KMS-11 (cell line): Measurements from ENCODE around the gene PRR4.

ENCODE experiments used
- H2AFZ ChIP-seq: fragments of 200-600 bp; sonication (generic); 2 replicates; pipeline ENCODE4 v1.6.1; 2016; ENCODE audit warnings: antibody characterized with exemption, mixed run types, low read depth
- H3K27ac ChIP-seq: fragments of 200-600 bp; sonication (generic); 2 replicates; pipeline ENCODE4 v1.6.1; 2016; ENCODE audit warnings: mild to moderate bottlenecking, mixed run types
- H3K27me3 ChIP-seq: fragments of 200-600 bp; sonication (generic); 2 replicates; pipeline ENCODE4 v1.6.1; 2017; ENCODE audit warnings: mild to moderate bottlenecking, low read depth, mixed run types, moderate library complexity; ENCODE audit not compliant: insufficient read depth
- H3K36me3 ChIP-seq: fragments of 200-600 bp; sonication (generic); 2 replicates; pipeline ENCODE4 v1.6.1; 2017; ENCODE audit warnings: mild to moderate bottlenecking, mixed run types; ENCODE audit not compliant: insufficient read depth
- H3K4me1 ChIP-seq: fragments of 200-600 bp; sonication (generic); 2 replicates; pipeline ENCODE4 v1.6.1; 2016; ENCODE audit warnings: mild to moderate bottlenecking, low read depth, mixed run types; ENCODE audit not compliant: poor library complexity, severe bottlenecking
- H3K4me2 ChIP-seq: fragments of 200-600 bp; sonication (generic); 2 replicates; pipeline ENCODE4 v1.7.0; 2016; ENCODE audit warnings: mild to moderate bottlenecking, mixed run types
- H3K4me3 ChIP-seq: fragments of 200-600 bp; sonication (generic); IDR thresholded peaks from 2 replicates; pipeline ENCODE4 v1.6.1; 2017; ENCODE audit warnings: low read depth, low read length, mixed read lengths; ENCODE audit not compliant: insufficient read depth
- H3K79me2 ChIP-seq: fragments of 200-600 bp; sonication (generic); 2 replicates; pipeline ENCODE4 v1.6.1; 2016; ENCODE audit warnings: low read depth, mixed run types; ENCODE audit not compliant: insufficient read depth
- H3K9ac ChIP-seq: fragments of 200-600 bp; sonication (generic); 2 replicates; pipeline ENCODE4 v1.6.1; 2016; ENCODE audit warnings: mild to moderate bottlenecking, mixed run types
- H4K20me1 ChIP-seq: fragments of 200-600 bp; sonication (generic); 2 replicates; pipeline ENCODE4 v1.6.1; 2016; ENCODE audit warnings: mild to moderate bottlenecking, mixed run types; ENCODE audit not compliant: insufficient read depth
- TF ChIP-seq, protein P1 (sequence below): fragments of 200-600 bp; sonication (generic); conservative IDR thresholded peaks from 2 replicates; pipeline ENCODE4 v1.6.1; 2017; ENCODE audit warnings: low read depth, mild to moderate bottlenecking, antibody characterized with exemption, low read length, moderate library complexity, mixed read lengths

The PRR4 gene

DNA sequence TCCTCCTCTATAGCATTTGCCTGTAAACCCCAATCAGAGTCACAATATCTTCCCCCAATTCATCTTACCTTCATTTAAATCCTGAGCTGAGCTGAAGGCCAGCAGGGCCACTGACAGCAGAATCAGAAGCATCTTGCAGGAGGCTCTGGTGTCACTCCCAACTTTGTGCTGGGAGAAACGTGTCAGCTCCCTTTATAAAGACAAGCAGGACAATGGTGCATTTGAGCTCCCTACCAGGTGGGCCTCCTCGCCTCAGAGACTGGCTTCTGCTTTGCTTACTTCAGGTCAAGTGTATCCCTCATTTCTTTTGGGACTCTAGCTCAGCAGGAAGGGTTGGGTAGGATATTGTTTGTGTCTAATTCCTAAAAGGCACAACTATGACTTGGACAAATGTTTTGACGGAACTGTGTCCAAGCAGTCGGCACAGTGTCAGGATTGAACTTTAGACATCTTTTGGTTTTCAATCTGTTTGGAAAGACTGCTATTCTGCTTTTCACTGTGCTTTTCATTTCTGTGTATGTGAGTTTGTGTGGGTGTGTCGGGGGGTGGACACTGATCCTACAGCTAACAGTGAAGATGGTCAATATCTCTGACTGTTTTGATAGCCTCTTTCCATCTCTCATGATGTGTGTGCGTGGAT is 34.9 kb upstream of the PRR4 start, which contains the start of gene PRH1:
Gene PRH1 (minus strand): TSS at position 170 of the 640 bp plus-strand sequence. CDS start 38 bp downstream, at position 132.
- Histone ChIP-seq H3K4me3 (no peak within 1 kb of the TSS), H3K36me3 (no peaks in the 10 kb centered on the region), H2AFZ (no peak within 1 kb of the TSS), H3K27me3 (no peaks in the 10 kb centered on the region), H3K4me1 (no peaks in the 10 kb centered on the region), H3K9ac (no peak within 1 kb of the TSS), H3K27ac (no peak within 1 kb of the TSS), H4K20me1 (no peaks in the 10 kb centered on the region), H3K4me2 (no peak within 1 kb of the TSS), H3K79me2 (no peaks in the 10 kb centered on the region)
- TF ChIP-seq, protein P1, sequence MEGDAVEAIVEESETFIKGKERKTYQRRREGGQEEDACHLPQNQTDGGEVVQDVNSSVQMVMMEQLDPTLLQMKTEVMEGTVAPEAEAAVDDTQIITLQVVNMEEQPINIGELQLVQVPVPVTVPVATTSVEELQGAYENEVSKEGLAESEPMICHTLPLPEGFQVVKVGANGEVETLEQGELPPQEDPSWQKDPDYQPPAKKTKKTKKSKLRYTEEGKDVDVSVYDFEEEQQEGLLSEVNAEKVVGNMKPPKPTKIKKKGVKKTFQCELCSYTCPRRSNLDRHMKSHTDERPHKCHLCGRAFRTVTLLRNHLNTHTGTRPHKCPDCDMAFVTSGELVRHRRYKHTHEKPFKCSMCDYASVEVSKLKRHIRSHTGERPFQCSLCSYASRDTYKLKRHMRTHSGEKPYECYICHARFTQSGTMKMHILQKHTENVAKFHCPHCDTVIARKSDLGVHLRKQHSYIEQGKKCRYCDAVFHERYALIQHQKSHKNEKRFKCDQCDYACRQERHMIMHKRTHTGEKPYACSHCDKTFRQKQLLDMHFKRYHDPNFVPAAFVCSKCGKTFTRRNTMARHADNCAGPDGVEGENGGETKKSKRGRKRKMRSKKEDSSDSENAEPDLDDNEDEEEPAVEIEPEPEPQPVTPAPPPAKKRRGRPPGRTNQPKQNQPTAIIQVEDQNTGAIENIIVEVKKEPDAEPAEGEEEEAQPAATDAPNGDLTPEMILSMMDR, result no peak

DNA sequence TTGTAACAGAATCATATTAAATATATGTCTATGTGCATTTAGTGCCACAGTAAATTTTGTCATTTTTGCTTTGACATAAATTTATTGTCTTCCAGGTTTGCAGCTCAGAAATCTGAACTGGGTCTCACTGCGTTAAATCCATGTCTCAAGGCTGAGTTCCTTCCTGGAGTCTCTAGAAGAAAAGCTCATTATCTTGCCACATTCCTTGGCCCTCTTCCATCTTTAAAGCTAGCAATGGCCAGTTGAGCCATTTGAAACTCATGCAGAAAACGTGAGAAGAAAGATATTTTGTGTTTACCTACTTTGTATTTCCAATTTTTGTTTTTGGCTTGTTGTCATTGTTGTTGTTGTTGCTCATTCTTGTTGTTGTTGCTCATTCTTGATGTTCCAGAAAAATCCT is 24.1 kb upstream of the PRR4 start:
- Histone ChIP-seq H3K9ac (no peak overlapping the region), H3K4me1 (no peaks in the 10 kb centered on the region), H3K79me2 (no peaks in the 10 kb centered on the region), H3K27ac (no peak overlapping the region), H3K36me3 (no peaks in the 10 kb centered on the region), H3K27me3 (no peaks in the 10 kb centered on the region), H3K4me3 (no peak overlapping the region), H3K4me2 (no peak overlapping the region), H4K20me1 (no peaks in the 10 kb centered on the region), H2AFZ (no peak overlapping the region)
- TF ChIP-seq, protein P1, result no peak

- no peak overlapping the region for H3K9ac ChIP-seq
- H3K4me1 ChIP-seq, result no peaks in the 10 kb centered on the region
- H3K27ac ChIP-seq, result no peak overlapping the region
- TF ChIP-seq, protein P1, result no peak
- H3K27me3 ChIP-seq, result no peaks in the 10 kb centered on the region
- no peaks in the 10 kb centered on the region for H3K79me2 ChIP-seq
- no peaks in the 10 kb centered on the region for H4K20me1 ChIP-seq
- H3K36me3 ChIP-seq, result no peaks in the 10 kb centered on the region
- H2AFZ ChIP-seq, result no peak overlapping the region
- H3K4me2 ChIP-seq, result no peak overlapping the region
- no peak overlapping the region for H3K4me3 ChIP-seq
Observed at GRCh38 chr12:10867381-10867780, 18.1 kb upstream of the PRR4 start.

- no peaks in the 10 kb centered on the region for H3K4me1 ChIP-seq
- no peak overlapping the region for H3K4me2 ChIP-seq
- no peak overlapping the region for H3K9ac ChIP-seq
- no peaks in the 10 kb centered on the region for H4K20me1 ChIP-seq
- no peaks in the 10 kb centered on the region for H3K79me2 ChIP-seq
- TF ChIP-seq, protein P1, result no peak
- H3K27ac ChIP-seq, result no peak overlapping the region
- no peak overlapping the region for H3K4me3 ChIP-seq
- no peak overlapping the region for H2AFZ ChIP-seq
- no peaks in the 10 kb centered on the region for H3K36me3 ChIP-seq
- no peaks in the 10 kb centered on the region for H3K27me3 ChIP-seq
Observed at GRCh38 chr12:10863512-10864218, 14.4 kb upstream of the PRR4 start.
